Mesenchymal stem cell (in vitro differentiated cells and primary cell): Measurements from ENCODE around the gene BMPR1B.

Experiments
- DNase-seq: peaks from one replicate; pipeline ENCODE4 v3.0.0-alpha.2; 2013
- H2AFZ ChIP-seq: one replicate; pipeline ENCODE4 v1.6.1; 2013; ENCODE audit warnings: low read depth, mild to moderate bottlenecking, control low read depth, inconsistent platforms, low read length, moderate library complexity
- H2AK5ac ChIP-seq: 2 replicates; pipeline ENCODE4 v1.6.1; 2013; ENCODE audit warnings: low read length, moderate library complexity, mild to moderate bottlenecking, inconsistent platforms; ENCODE audit not compliant: severe bottlenecking
- H2BK120ac ChIP-seq: one replicate; pipeline ENCODE4 v1.6.1; 2013; ENCODE audit warnings: low read depth, mild to moderate bottlenecking, inconsistent platforms, low read length, moderate library complexity
- H2BK12ac ChIP-seq, 2 experiments: one replicate each; pipeline ENCODE4 v1.6.1; 2013; ENCODE audit warnings: inconsistent platforms in 2 of 2, low read length in 2 of 2, mild to moderate bottlenecking in 2 of 2, moderate library complexity in 2 of 2, control low read depth in 1 of 2
- H2BK15ac ChIP-seq: one replicate; pipeline ENCODE4 v1.6.1; 2013; ENCODE audit warnings: mild to moderate bottlenecking, low read depth, inconsistent platforms; ENCODE audit not compliant: poor library complexity, severe bottlenecking
- H2BK5ac ChIP-seq: 2 replicates; pipeline ENCODE4 v1.6.1; 2013; ENCODE audit warnings: low read depth, mild to moderate bottlenecking, low read length, control low read depth, inconsistent platforms; ENCODE audit not compliant: poor library complexity, severe bottlenecking
- H3K14ac ChIP-seq, 2 experiments: one replicate each; pipeline ENCODE4 v1.6.1; 2013; ENCODE audit warnings: inconsistent platforms in 2 of 2, low read length in 2 of 2, control low read depth in 1 of 2, mild to moderate bottlenecking in 1 of 2, moderate library complexity in 1 of 2
- H3K18ac ChIP-seq, 2 experiments: one replicate each; pipeline ENCODE4 v1.6.1; 2013; ENCODE audit warnings: inconsistent platforms in 2 of 2, low read length in 2 of 2, control low read depth in 1 of 2, low read depth in 1 of 2, mild to moderate bottlenecking in 1 of 2
- H3K23ac ChIP-seq, 2 experiments: one replicate each; pipeline ENCODE4 v1.6.1; 2013; ENCODE audit warnings: inconsistent platforms in 2 of 2, low read length in 2 of 2, mild to moderate bottlenecking in 2 of 2, moderate library complexity in 2 of 2, control low read depth in 1 of 2
- H3K27ac ChIP-seq: 2 replicates; pipeline ENCODE4 v1.5.1; 2013; ENCODE audit warnings: mild to moderate bottlenecking, moderate library complexity, low read length, control low read depth, inconsistent platforms; ENCODE audit not compliant: poor library complexity, severe bottlenecking
- H3K27me3 ChIP-seq, 2 experiments: 2 replicates each; pipeline versions ENCODE4 v1.6.1 to v1.7.0; 2013; ENCODE audit warnings: low read length in 2 of 2, mild to moderate bottlenecking in 2 of 2, moderate library complexity in 2 of 2, control low read depth in 1 of 2, inconsistent platforms in 1 of 2; ENCODE audit not compliant: control insufficient read depth in 1 of 2, insufficient read depth in 1 of 2
- H3K36me3 ChIP-seq, 2 experiments: 2 replicates each; pipeline versions ENCODE4 v1.6.1 to v1.7.0; 2013; ENCODE audit warnings: low read length in 2 of 2, control low read depth in 1 of 2, inconsistent platforms in 1 of 2, low read depth in 1 of 2, mild to moderate bottlenecking in 1 of 2; ENCODE audit not compliant: insufficient read depth in 2 of 2, control insufficient read depth in 1 of 2
- H3K4ac ChIP-seq, 2 experiments: one replicate each; pipeline ENCODE4 v1.6.1; 2013; ENCODE audit warnings: inconsistent platforms in 2 of 2, low read length in 2 of 2, mild to moderate bottlenecking in 2 of 2, moderate library complexity in 2 of 2, control low read depth in 1 of 2, low read depth in 1 of 2
- H3K4me1 ChIP-seq: 2 replicates; pipeline ENCODE4 v1.6.1; 2013; ENCODE audit warnings: low read depth, low read length, control low read depth; ENCODE audit not compliant: control insufficient read depth, insufficient read depth
- H3K4me2 ChIP-seq: 2 replicates; pipeline ENCODE4 v1.6.1; 2013; ENCODE audit warnings: low read length, mild to moderate bottlenecking, inconsistent platforms; ENCODE audit not compliant: poor library complexity, severe bottlenecking
- H3K4me3 ChIP-seq, 2 experiments: 2 replicates each; pipeline versions ENCODE4 v1.5.1 to v1.7.0; 2013; ENCODE audit warnings: low read length in 2 of 2, mild to moderate bottlenecking in 2 of 2, control low read depth in 1 of 2, low read depth in 1 of 2; ENCODE audit not compliant: insufficient read depth in 1 of 2
- H3K79me1 ChIP-seq: replicated peaks from 2 replicates; pipeline ENCODE4 v1.6.1; 2013; ENCODE audit warnings: mild to moderate bottlenecking, control low read depth, low read length, inconsistent platforms; ENCODE audit not compliant: poor library complexity, severe bottlenecking
- H3K9ac ChIP-seq: 2 replicates; pipeline ENCODE4 v1.7.0; 2013; ENCODE audit warnings: mild to moderate bottlenecking, low read length, moderate library complexity
- H3K9me3 ChIP-seq: 2 replicates; pipeline ENCODE4 v1.7.0; 2013; ENCODE audit warnings: mild to moderate bottlenecking, low read length; ENCODE audit not compliant: control insufficient read depth
- H4K8ac ChIP-seq: one replicate; pipeline ENCODE4 v1.6.1; 2013; ENCODE audit warnings: inconsistent platforms, mild to moderate bottlenecking, low read length, moderate library complexity
- H4K91ac ChIP-seq: one replicate; pipeline ENCODE4 v1.6.1; 2013; ENCODE audit warnings: mild to moderate bottlenecking, low read length, inconsistent platforms
- WGBS: methylation state at CpG from one replicate; pipeline ENCODE4 v1.1.7; 2013; ENCODE audit warnings: mixed read lengths; 5-methylcytosine and 5-hydroxymethylcytosine counted together

BMPR1B gene

DNA sequence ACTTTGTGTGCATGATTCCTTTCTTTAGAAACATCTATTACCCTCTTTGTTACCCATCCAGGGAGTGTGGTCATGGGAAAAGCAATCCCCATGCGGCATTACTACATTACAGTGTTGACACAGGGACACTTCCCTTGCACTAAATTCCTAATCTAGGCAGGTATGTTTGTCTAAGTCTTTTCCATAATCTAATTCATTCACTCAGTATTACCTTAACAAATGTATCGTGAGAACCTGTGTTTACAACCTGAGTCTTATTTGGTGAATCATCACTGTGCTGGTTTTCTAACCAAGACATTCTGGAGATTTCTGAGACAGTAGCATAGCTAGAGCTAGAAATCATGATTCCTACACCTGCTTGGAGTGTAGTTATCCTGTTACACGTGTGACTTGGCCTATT lies 326.8 kb downstream of the BMPR1B start:
- Histone ChIP-seq H3K4me1 (no peaks in the 10 kb centered on the region), H3K27me3 (no peaks in the 10 kb centered on the region), H2BK15ac (no peak overlapping the region), H3K27ac (no peak overlapping the region), H2AFZ (no peak overlapping the region), H3K9ac (no peak overlapping the region), H3K9me3 (no peaks in the 10 kb centered on the region), H3K4me3 (no peak overlapping the region), H3K79me1 (no peaks in the 10 kb centered on the region), H4K91ac (no peak overlapping the region), H3K4me2 (no peak overlapping the region), H3K23ac (no peak overlapping the region), H3K4ac (no peak overlapping the region), H2BK12ac (no peak overlapping the region), H3K18ac (no peak overlapping the region), H2BK120ac (no peak overlapping the region), H4K8ac (no peak overlapping the region), H3K14ac (no peak overlapping the region), H2BK5ac (no peak overlapping the region), H2AK5ac (no peak overlapping the region), H3K36me3 (no peaks in the 10 kb centered on the region)
- DNase-seq = no peak
- 100% methylated on average over 2 of the region's 3 CpGs for WGBS

DNA sequence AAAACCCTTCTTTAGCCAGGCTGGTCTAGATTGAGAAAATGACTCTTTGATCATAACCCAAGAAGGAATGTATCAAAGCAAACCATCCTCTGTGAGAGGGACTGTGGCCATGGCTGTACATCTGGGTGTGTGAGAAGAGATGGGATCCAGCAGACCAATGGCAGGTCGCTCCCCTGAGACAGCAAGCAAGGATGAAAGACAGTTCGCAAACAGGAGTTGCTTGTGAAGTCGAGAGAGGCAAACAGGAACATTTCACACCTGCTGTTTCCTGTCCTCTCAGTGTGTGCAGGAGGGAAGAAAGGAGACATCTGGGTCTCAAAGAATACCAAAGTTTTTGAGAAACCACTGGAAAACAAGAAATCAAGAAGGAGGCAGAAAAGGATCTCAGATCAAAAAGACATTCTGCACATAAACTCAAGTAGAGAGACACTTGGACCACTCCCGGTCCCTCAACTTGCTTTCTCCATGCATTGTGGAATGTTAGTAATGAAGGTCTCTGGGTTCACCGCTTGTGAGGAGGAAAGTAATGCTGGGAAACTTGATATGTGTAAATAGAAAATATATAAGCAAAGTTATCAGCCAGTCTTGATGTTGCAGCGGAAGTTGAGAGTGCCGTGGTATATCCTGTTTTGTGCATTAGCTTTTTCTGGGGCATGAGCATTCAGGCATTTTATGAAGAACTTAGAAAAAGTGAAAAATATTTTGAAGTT lies 327.5 kb downstream of the BMPR1B start:
- no peak overlapping the region for H3K18ac ChIP-seq
- H2BK15ac ChIP-seq = no peak overlapping the region
- H3K14ac ChIP-seq = no peak overlapping the region
- H3K4me2 ChIP-seq = no peak overlapping the region
- no peak overlapping the region for H2AFZ ChIP-seq
- H3K79me1 ChIP-seq = no peaks in the 10 kb centered on the region
- WGBS = 87% methylated on average over 7 of the region's 7 CpGs
- no peak overlapping the region for H4K91ac ChIP-seq
- H3K4me1 ChIP-seq = no peaks in the 10 kb centered on the region
- DNase-seq = no peak
- no peak overlapping the region for H3K27ac ChIP-seq
- no peaks in the 10 kb centered on the region for H3K27me3 ChIP-seq
- H3K9ac ChIP-seq = no peak overlapping the region
- no peaks in the 10 kb centered on the region for H3K9me3 ChIP-seq
- H3K36me3 ChIP-seq = no peaks in the 10 kb centered on the region
- H2BK120ac ChIP-seq = no peak overlapping the region
- H2AK5ac ChIP-seq = no peak overlapping the region
- H2BK5ac ChIP-seq = no peak overlapping the region
- H4K8ac ChIP-seq = no peak overlapping the region
- no peak overlapping the region for H3K4ac ChIP-seq
- no peak overlapping the region for H2BK12ac ChIP-seq
- no peak overlapping the region for H3K4me3 ChIP-seq
- no peak overlapping the region for H3K23ac ChIP-seq

DNA sequence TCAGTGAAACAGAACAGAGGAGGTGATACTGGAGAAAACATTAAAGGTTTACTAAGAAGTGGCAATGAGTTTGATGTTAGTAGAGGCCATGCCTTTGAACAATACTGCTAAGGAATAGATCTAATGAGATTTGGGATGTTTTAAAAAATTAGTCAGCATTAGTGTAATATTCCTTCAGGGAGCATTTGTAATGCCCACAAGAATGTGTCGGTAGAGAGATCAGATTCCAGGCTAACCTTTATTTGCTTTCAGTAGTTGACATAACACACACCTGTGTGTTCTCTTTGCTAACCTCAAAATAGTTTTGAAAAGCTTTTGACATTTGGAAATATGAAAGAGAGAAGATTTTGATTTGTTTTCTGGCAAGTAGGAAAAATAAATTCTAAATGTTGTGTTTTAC lies 328.8 kb downstream of the BMPR1B start:
- DNase-seq = no peak
- Histone ChIP-seq H3K18ac (no peak overlapping the region), H2BK120ac (no peak overlapping the region), H2AK5ac (no peak overlapping the region), H4K8ac (no peak overlapping the region), H3K36me3 (no peaks in the 10 kb centered on the region), H3K79me1 (no peaks in the 10 kb centered on the region), H2BK15ac (no peak overlapping the region), H3K4me1 (no peaks in the 10 kb centered on the region), H4K91ac (no peak overlapping the region), H3K9ac (no peak overlapping the region), H2BK5ac (no peak overlapping the region), H3K27me3 (no peaks in the 10 kb centered on the region), H3K4me2 (no peak overlapping the region), H3K23ac (no peak overlapping the region), H3K4ac (no peak overlapping the region), H3K9me3 (no peaks in the 10 kb centered on the region), H3K4me3 (no peak overlapping the region), H3K14ac (no peak overlapping the region), H2BK12ac (no peak overlapping the region), H3K27ac (no peak overlapping the region), H2AFZ (no peak overlapping the region)
- WGBS = 100% methylated on average over 1 of the region's 1 CpG

DNA sequence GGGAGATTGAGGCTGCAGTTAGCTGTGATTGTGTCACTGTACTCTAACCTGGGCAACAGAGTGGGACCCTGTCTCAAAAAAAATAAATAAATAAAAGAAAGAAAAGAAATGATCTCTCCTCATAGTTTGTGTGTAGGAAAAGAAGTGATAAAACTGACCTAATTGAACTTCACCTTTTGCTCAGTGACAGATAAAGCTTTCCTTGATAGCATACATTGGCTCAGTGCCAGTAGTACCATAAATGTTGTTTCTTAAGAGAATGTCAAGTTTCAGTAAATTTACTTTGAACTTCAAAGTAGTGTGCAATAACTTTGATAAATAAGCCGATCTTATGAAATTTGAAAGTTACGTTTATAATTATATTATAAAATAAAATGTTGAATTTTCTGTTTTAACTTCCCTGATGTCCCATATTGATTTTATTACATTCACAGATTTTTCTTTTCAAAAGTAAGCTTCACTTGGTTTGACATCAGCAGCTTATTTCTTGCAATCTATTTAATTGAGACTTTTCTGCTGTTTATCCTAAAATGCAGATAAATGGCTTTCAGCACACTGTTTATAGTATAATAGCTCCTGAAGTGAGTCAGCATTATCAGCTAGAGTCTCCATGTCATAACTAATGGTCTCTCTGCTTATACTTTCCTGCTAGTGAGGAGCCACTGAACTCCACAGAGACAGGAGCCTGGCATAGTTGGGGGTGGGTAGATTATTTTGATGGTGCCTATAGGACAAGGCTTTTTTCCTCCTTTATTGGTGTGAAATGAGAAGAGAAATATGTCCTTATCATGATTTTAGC lies 330.1 kb downstream of the BMPR1B start:
- Histone ChIP-seq H4K8ac (no peak overlapping the region), H3K14ac (no peak overlapping the region), H3K18ac (no peak overlapping the region), H3K27me3 (no peaks in the 10 kb centered on the region), H3K9me3 (no peaks in the 10 kb centered on the region), H3K79me1 (no peaks in the 10 kb centered on the region), H2BK15ac (no peak overlapping the region), H3K23ac (no peak overlapping the region), H2BK12ac (peak overlapping the region in 1 of 2 experiments; percentile 15), H2BK5ac (no peak overlapping the region), H3K4me2 (no peak overlapping the region), H3K4me1 (no peaks in the 10 kb centered on the region), H3K36me3 (no peaks in the 10 kb centered on the region), H3K27ac (no peak overlapping the region), H2AK5ac (no peak overlapping the region), H2BK120ac (no peak overlapping the region), H3K4ac (no peak overlapping the region), H4K91ac (no peak overlapping the region), H2AFZ (no peak overlapping the region), H3K4me3 (no peak overlapping the region), H3K9ac (no peak overlapping the region)
- DNase-seq = peak; percentile 66
- no CpG with 5 or more reads among the region's 2 CpGs for WGBS
